Heart right ventricle (tissue), 16 donors: Measurements from ENCODE around the gene DGKH. TPM values are rescaled to one million over a fixed set of nuclear protein-coding genes. Genes with fewer than 3 reads are reported as not detected.
"Not testable (repeated sequence)": the region's sequence is repeated elsewhere in the genome, so short reads cannot be mapped to it uniquely, and the experiment has no call there.

ENCODE experiments used
- ATAC-seq, 8 donors: fragments of 200-7000 bp; cut with Tn5 transposase; one replicate each; pipeline ENCODE4 v1.9.1; 2020; ENCODE audit warnings: mild to moderate bottlenecking in 8 of 8, moderate library complexity in 8 of 8, moderate number of reproducible peaks in 1 of 8
- DNase-seq, 2 donors: peaks; one replicate each; pipeline ENCODE4 v3.0.0-alpha.2; 2020
- H3K27ac ChIP-seq, 10 donors: fragments of 200-600 bp; sonication (generic) in 2 of 10; one replicate each; pipeline versions ENCODE4 v1.5.0 to v1.8.0; 2020 to 2022; ENCODE audit warnings: mild to moderate bottlenecking in 3 of 10
- H3K27me3 ChIP-seq, 7 donors: fragments of 200-600 bp; one replicate each; pipeline ENCODE4 v1.8.0; 2021 to 2022; ENCODE audit warnings: mild to moderate bottlenecking in 2 of 7
- H3K36me3 ChIP-seq, 9 donors: fragments of 200-600 bp; sonication (generic) in 1 of 9; one replicate each; pipeline versions ENCODE4 v1.5.0 to v1.8.0; 2020 to 2022; ENCODE audit warnings: mild to moderate bottlenecking in 2 of 9
- H3K4me1 ChIP-seq, 9 donors: fragments of 200-600 bp; sonication (generic) in 1 of 9; one replicate each; pipeline versions ENCODE4 v1.5.0 to v1.8.0; 2020 to 2022; ENCODE audit warnings: mild to moderate bottlenecking in 4 of 9
- H3K4me3 ChIP-seq, 10 donors: fragments of 200-600 bp; sonication (generic) in 2 of 10; one replicate each; pipeline versions ENCODE4 v1.5.0 to v1.8.0; 2020 to 2022; ENCODE audit warnings: mild to moderate bottlenecking in 7 of 10, moderate library complexity in 2 of 10
- H3K9me3 ChIP-seq, 11 donors: fragments of 200-600 bp in 10 of 11; sonication (generic) in 2 of 11; one replicate each; pipeline versions ENCODE4 v1.5.0 to v1.8.0; 2013 to 2022; ENCODE audit warnings: mild to moderate bottlenecking in 2 of 11, control low read depth in 1 of 11, moderate library complexity in 1 of 11
- CTCF ChIP-seq, 9 donors: fragments of 200-600 bp; sonication (generic) in 2 of 9; IDR thresholded peaks; one replicate each; pipeline versions ENCODE4 v1.5.0 to v1.8.0; 2021 to 2022; ENCODE audit warnings: antibody characterized with exemption in 9 of 9, mild to moderate bottlenecking in 5 of 9, moderate library complexity in 1 of 9
- WGBS, 2 donors: extraction: QIAGEN DNeasy Blood & Tissue Kit; methylation state at CpG; one replicate each; pipeline ENCODE4 v1.1.7; 2013; ENCODE audit warnings: inconsistent platforms in 1 of 2; 5-methylcytosine and 5-hydroxymethylcytosine counted together
- intact Hi-C, 10 donors: fragments of 100-400 bp; cut with DNase I; formaldehyde crosslinking; loops; one replicate each; pipeline versions ENCODE4 v1.11.1 to v1.14.2; 2022
- polyA plus RNA-seq, 2 donors: library from polyadenylated mRNA; stranded (reverse); fragments of 200-250 nt; gene quantifications; one replicate each; pipeline ENCODE4 v1.2.3, GENCODE V29; 2013
- total RNA-seq, 10 donors: library from RNA; stranded (reverse); fragmentation: NEBNext Ultra II Directional in 3 of 10; extraction: Animal tissue kit (Norgen Biotek cat#: 25700) in 3 of 10; gene quantifications; one replicate each; pipeline versions ENCODE4 v1.2.1 to v1.2.4, GENCODE V29; 2021 to 2023
- donor health status: Arrhythmogenic right ventricular cardiomyopathy.
- donor health status: ischemic (EF 13 %, LVEDD 7.1; RV severe dilation, severe dysfunction).
- donor health status: healthy with polysubstance abuse.
- donor health status: DM: no; HTN: yes; CAD: no.
- donor health status: DM: no; HTN: no; CAD: no.
- donor health status: ischemic (EF 25% LVEDD 6.9; RV normal size, moderate dysfunction).
- donor health status: ischemic (EF 25% LVEDD 5.7; RV mildly dilated, moderate dysfunction).
- donor health status: healthy.
- donor health status: DM: yes; HTN: yes; CAD: no.
- donor health status: Ischemic cardiomyopathy.
- donor health status: ischemic (EF 35%, LVEDD 5.7; RV mildly dilated, moderate dysfunction).
- donor health status: nonischemic (EF 11% LVEDD 7.7; RV severe dilation, severe dysfunction).
- donor health status: DM: yes; HTN: yes; CAD: no.
- donor health status: PGD.
- donor health status: ischemic (EF 29% LVEDD 5.4; RV normal size, mild dysfunction).
- donor health status: nonischemic (EF 23%, LVEDD 6.1; RV moderate dilation, normal function).

Gene DGKH
- total and polyA plus RNA-seq, 12 donors, result 1.2 to 11.0 (median 7.2) TPM

GRCh38 chr13:42219876-42220275, 171.4 kb downstream of the DGKH start:
- no peaks in the 10 kb centered on the region for H3K4me1 ChIP-seq
- no peak for ATAC-seq
- TF ChIP-seq CTCF (IDR thresholded peaks at IDR 0.05), result no peak
- no peak overlapping the region for H3K4me3 ChIP-seq
- DNase-seq, result no peak
- intact Hi-C loops, result no loop called here
- H3K27me3 ChIP-seq, result no peaks in the 10 kb centered on the region
- 95 to 98% methylated on average over 1 of the region's 1 CpG for WGBS, 2 donors
- no peak overlapping the region for H3K27ac ChIP-seq
- peaks cover 0 to 96% (median 9%) of the 10 kb centered on the region in 9 donors for H3K36me3 ChIP-seq
- H3K9me3 ChIP-seq, result no peaks in the 10 kb centered on the region

- Histone ChIP-seq H3K4me1 (no peaks in the 10 kb centered on the region), H3K27me3 (no peaks in the 10 kb centered on the region), H3K27ac (no peak overlapping the region), H3K36me3 (peaks cover 0 to 96% (median 13%) of the 10 kb centered on the region in 9 donors), H3K9me3 (no peaks in the 10 kb centered on the region), H3K4me3 (no peak overlapping the region)
- intact Hi-C loops, result no loop called here
- ATAC-seq, result no peak
- 87 to 89% methylated on average over 4 of the region's 4 CpGs for whole genome bisulfite sequencing, 2 donors
- TF ChIP-seq CTCF (IDR thresholded peaks at IDR 0.05), result no peak
- DNase-seq, result no peak
Measured at GRCh38 chr13:42221121-42221765, 172.8 kb downstream of the DGKH start.

GRCh38 chr13:42223681-42224080, 175.2 kb downstream of the DGKH start:
- 95 to 98% methylated on average over 4 of the region's 4 CpGs for WGBS, 2 donors
- H3K36me3 ChIP-seq, result peaks cover 0 to 84% (median 14%) of the 10 kb centered on the region in 9 donors

GRCh38 chr13:42225051-42225450, 176.6 kb downstream of the DGKH start:
- intact Hi-C loops, result no loop called here
- WGBS, 2 donors, result 93 to 99% methylated on average over 2 of the region's 2 CpGs
- ATAC-seq, result no peak
- no peaks in the 10 kb centered on the region for H3K9me3 ChIP-seq
- no peaks in the 10 kb centered on the region for H3K4me1 ChIP-seq
- H3K4me3 ChIP-seq, result no peak overlapping the region
- no peaks in the 10 kb centered on the region for H3K27me3 ChIP-seq
- peaks cover 0 to 82% (median 8%) of the 10 kb centered on the region in 9 donors for H3K36me3 ChIP-seq
- DNase-seq, result no peak
- H3K27ac ChIP-seq, result no peak overlapping the region
- no peak for TF ChIP-seq CTCF (IDR thresholded peaks at IDR 0.05)

More at GRCh38 chr13:42223681-42224080, 175.2 kb downstream of the DGKH start:
- no peaks in the 10 kb centered on the region for H3K27me3 ChIP-seq
- DNase-seq, result no peak
- no peak overlapping the region for H3K4me3 ChIP-seq
- intact Hi-C loops, result no loop called here
- no peaks in the 10 kb centered on the region for H3K9me3 ChIP-seq
- no peaks in the 10 kb centered on the region for H3K4me1 ChIP-seq
- no peak for ATAC-seq
- no peak for TF ChIP-seq CTCF (IDR thresholded peaks at IDR 0.05)
- H3K27ac ChIP-seq, result no peak overlapping the region

- H3K36me3 ChIP-seq, result peaks cover 0 to 72% (median 5%) of the 10 kb centered on the region in 9 donors
- H3K27me3 ChIP-seq, ATAC-seq, H3K4me3 ChIP-seq, H3K27ac ChIP-seq, H3K9me3 ChIP-seq, H3K4me1 ChIP-seq, intact Hi-C loops, DNase-seq: not testable (repeated sequence)
- 97 to 99% methylated on average over 5 of the region's 5 CpGs for WGBS, 2 donors
Measured at GRCh38 chr13:42226759-42227158, 178.3 kb downstream of the DGKH start.
